ENCODE measurements around the gene IL12RB1.

DNA sequence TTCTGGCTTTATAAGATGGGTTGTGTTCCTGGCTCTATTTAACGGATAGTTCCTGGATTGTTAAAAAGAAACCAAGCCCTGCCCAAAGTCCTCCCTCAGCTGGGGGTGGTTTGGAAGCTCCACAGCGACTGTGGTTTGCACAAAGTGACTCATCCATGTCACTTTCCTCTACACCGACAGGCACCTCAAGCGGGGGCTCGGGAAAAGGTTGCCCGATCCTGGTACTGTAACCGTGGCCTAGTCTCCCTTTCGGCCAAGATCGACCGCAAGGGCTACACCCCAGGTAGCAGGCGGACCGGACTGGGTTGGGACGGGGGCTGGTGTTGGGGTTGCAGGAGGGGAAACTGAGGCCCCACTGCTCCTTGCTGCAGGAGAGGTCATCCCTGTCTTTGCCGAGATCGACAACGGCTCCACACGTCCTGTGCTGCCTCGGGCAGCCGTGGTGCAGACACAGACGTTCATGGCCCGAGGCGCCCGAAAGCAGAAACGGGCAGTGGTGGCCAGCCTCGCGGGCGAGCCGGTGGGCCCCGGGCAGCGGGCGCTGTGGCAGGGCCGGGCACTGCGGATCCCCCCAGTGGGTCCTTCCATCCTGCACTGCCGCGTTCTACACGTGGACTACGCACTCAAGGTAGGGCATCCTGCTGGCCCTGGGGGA lies 77.2 kb downstream of the IL12RB1 start:
- TF ChIP-seq, protein P1, sequence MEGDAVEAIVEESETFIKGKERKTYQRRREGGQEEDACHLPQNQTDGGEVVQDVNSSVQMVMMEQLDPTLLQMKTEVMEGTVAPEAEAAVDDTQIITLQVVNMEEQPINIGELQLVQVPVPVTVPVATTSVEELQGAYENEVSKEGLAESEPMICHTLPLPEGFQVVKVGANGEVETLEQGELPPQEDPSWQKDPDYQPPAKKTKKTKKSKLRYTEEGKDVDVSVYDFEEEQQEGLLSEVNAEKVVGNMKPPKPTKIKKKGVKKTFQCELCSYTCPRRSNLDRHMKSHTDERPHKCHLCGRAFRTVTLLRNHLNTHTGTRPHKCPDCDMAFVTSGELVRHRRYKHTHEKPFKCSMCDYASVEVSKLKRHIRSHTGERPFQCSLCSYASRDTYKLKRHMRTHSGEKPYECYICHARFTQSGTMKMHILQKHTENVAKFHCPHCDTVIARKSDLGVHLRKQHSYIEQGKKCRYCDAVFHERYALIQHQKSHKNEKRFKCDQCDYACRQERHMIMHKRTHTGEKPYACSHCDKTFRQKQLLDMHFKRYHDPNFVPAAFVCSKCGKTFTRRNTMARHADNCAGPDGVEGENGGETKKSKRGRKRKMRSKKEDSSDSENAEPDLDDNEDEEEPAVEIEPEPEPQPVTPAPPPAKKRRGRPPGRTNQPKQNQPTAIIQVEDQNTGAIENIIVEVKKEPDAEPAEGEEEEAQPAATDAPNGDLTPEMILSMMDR (IDR thresholded peaks at IDR 0.05): no peak
- TF ChIP-seq POLR2A (IDR thresholded peaks at IDR 0.05): no peak

Data from adrenal gland (tissue), 5 donors.